NCI-H748 (cell line): ENCODE data around the gene CD52.

Experiments used
- DNase-seq: peaks from one replicate; lab custom pipeline; 2025; ENCODE audit not compliant: unreplicated experiment; lab: John Stamatoyannopoulos, UW

The CD52 gene

GRCh38 chr1:26317612-26318337 is at the start of gene CD52:
TSS of gene CD52 (plus strand) at chr1:26317958. CDS start at chr1:26318018, 60 bp downstream.
- no peak for DNase-seq

DNA sequence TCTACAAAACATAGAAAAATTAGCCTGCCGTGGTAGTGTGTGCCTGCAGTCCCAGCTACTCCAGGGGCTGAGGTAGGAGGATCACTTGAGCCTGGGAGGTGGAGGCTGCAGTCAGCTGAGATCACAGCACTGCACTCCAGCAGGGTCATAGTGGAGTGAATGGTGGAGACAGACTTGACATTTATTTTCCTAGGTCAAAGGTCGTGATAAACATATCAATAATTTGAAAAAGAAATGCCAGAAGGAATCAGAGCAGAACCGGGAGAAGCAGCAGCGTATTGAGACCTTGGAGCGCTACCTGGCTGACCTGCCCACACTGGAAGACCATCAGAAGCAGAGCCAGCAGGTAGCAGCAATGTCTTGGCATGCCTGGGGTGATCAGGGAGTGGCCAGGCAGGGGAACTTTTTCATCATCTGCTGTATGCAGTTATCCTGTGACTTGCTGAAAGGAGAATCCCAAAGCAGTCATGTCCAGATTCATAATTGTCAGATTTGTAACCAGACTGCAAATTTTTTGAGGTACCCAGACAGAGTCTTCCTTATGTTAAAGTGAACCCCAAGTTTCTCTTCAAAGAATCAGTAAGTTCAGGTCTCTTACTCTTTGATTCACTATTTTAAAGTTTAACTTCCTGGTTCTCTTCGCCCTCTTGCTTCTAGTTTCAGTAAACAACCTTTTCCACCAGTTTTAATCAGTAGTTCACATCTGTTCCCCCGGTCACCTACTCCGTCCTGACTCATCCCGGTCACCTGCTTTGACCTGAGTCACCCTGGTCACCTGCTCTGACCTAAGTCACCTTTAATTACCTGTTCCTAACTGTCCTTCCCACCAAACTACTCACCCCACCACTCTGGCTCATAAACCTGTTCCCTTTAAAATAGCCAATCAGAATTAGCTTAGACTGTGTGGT is 49.2 kb upstream of the CD52 start:
- DNase-seq, result no peak

GRCh38 chr1:26269198-26269550 is 48.6 kb upstream of the CD52 start:
- no peak for DNase-seq

DNA sequence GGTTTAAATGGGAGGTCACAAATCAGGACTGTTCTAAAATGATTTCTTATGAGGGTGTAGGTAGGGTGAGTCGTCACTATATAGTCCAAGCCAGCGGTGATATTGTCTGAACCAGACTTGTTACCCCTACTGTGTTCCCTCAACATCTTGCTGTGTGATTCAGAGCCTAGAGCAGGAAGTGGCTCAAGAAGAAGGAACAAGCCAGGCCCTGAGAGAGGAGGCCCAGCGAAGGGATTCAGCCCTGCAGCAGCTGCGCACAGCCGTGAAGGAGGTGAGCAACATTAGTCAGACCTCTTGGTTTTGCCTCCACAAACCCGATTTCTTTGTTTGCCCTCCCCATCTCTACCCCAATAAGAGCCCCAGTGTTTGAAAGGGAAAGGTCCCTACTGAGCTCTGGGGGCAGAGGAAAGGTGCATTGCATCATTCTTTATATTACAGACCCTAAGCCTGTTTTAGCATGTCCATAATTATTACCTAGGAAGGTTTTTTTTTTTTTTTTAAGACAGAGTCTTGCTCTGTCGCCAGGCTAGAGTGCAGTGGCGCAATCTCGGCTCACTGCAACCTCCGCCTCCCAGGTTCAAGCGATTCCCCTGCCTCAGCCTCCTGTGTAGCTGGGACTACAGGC is 42.8 kb upstream of the CD52 start:
- DNase-seq, result no peak

- peak; percentile 42 for DNase-seq
Observed at GRCh38 chr1:26275580-26276431, 42.0 kb upstream of the CD52 start.

DNA sequence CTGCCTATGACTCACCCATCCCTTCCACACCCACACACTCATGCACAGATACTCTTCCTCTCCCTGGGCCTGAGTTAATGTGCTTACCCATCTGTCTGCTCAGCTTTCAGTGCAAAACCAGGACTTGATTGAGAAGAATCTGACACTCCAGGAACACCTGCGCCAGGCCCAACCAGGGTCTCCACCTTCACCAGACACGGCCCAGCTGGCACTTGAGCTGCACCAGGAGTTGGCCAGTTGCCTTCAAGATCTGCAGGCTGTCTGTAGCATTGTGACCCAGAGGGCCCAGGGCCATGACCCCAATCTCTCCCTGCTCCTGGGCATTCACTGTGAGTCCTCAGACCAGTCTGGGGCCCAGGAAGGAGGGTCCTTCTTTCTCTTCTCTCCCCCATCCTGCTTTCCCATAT is 41.3 kb upstream of the CD52 start:
- no peak for DNase-seq

DNA sequence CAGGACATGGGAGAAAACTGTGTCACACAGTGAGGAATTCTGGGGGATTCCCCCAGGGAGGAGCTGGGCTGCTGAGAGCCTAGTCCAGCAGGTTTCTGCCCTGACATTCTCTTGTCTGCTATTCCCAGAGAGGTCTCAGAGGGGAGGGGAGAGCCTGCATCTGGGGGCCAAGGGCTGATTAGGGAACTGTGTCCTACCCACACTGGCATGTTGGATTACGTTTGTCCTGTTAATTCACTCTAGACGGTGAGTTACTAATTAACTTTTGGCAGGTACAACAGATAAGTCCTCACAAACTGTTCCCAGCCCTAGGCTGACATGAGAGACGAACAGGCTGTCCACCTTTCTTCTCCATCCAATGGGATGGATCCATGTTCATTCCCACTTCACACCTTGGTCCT is 40.5 kb upstream of the CD52 start:
- no peak for DNase-seq

DNA sequence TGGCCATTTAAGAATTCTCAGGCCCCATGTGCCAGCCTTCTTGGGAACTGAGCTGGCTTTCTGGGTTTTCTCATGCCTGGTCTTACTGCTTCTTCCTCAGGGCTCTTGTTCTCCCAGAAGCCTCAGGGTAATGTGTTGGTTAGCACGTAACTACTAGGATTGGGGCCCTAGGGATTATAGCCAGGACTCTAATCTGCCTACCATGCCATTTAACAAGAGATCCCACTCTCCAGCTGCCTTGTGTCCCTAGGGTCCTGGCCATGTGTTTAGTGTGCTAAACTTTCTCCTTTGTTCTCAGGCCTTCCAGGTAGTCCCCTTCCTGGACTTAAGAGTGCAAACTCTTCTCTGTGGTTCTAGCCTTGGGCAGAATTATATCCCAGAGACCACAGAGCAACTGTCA is 40.0 kb upstream of the CD52 start:
- DNase-seq, result no peak

GRCh38 chr1:26278303-26278702 is 39.5 kb upstream of the CD52 start:
- DNase-seq, result no peak

GRCh38 chr1:26278724-26279455 is 38.9 kb upstream of the CD52 start:
- DNase-seq, result no peak

- DNase-seq, result peak; percentile 79
Observed at GRCh38 chr1:26279456-26280332, 38.1 kb upstream of the CD52 start, which contains the start of gene SH3BGRL3. TSS of gene SH3BGRL3 (plus strand) at chr1:26280086. CDS start at chr1:26280156, 70 bp downstream.

DNA sequence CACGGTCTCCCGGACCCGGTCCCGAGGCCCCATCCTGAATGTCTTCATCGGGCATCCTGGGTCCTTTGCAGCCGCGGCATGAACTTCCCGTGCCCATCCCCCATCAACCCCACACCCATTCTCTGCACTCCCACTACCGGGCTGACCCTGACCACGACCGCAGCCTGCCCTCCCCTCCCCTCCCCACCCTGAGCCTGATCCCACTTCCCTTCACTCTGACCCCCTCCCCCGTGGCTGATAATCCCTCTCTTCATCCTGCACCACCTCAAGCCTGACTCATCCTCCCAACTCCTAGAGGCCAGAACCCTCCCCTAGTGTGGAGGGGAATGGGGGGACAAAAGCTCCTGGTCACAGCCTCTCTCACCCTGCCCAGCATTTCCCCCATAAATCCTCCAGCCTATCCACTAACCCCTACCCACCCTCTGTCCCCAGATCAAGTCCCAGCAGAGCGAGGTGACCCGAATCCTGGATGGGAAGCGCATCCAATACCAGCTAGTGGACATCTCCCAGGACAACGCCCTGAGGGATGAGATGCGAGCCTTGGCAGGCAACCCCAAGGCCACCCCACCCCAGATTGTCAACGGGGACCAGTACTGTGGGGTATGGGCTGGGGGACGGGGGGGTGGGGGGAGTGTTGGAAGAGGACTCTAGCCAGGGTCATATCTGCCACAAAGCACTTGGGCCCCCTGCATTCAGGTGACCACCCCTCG is 37.3 kb upstream of the CD52 start:
- DNase-seq, result no peak

- no peak for DNase-seq
Observed at GRCh38 chr1:26281091-26281958, 36.4 kb upstream of the CD52 start.

DNA sequence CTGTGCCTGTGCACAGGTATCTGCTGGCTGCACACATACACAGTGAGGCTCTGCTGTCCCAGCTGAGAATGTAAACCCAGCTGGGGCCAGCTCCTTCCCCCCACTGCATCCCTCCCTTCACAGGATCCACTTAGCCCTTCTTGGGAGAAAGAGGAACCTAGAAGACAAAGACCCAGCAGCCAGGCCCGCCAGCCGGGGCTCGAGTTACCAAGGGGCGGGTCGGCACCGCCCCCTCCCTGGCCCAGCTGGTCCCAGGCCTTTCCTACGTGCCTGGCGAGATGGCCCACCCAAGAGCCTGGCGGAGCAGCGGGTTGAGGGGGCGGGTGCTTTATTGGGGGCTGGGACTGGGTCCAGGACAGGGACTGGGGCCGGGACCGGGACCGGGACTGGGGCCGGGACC is 35.8 kb upstream of the CD52 start:
- DNase-seq, result peak; percentile 13

GRCh38 chr1:26282401-26282918 is 35.3 kb upstream of the CD52 start:
- DNase-seq, result no peak

DNA sequence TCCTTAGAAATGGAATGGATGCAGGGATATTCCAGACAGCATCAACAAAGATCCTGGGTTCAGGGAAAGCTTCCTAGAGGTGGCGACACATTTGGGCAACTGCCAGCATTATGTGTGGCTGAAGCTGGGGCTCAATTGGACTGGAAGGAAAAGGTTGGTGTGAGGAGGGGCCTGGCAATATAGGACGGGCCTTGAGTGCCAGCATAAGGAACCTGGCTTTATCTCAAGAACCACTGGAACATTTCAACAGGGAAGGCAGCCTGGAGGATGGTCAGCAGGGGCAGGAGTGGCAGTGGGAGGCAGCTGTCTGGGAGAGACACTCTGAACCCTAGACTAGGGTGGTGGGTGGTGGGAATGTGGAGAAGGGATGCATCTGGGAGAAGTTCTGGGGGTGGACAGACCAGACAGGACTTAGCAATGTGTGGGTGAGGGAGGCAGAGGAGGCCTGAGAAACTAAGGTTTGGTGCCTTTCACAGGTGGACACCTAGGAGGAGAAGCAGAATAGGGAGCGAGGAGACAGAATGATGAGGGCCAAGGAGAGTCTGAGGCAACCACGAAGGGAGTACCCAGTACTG is 34.4 kb upstream of the CD52 start:
- DNase-seq, result no peak
